ENCODE data around the gene SSC4D. TPM values are rescaled to one million over a fixed set of nuclear protein-coding genes. Genes with fewer than 3 reads are reported as not detected.
A peak's percentile ranks its signal among the peaks of the same experiment; 100 is the strongest.

The SSC4D gene
- total and polyA plus RNA-seq, 9 of the 15 experiments (the other 6 are each of a cell fraction or from before 2014, with no cell fraction given): 0.06 to 1.1 (median 0.85) TPM; not detected in 1

- no peak for TF ChIP-seq ZBTB40 (IDR thresholded peaks at IDR 0.05)
- TF ChIP-seq ZBTB40 (CRISPR knock-in tag; IDR thresholded peaks at IDR 0.05): no peak
- no peak for TF ChIP-seq FOXP1 (CRISPR knock-in tag; IDR thresholded peaks at IDR 0.05)
- peak; percentile 64 for TF ChIP-seq ARHGAP35 (IDR thresholded peaks at IDR 0.05; ENCODE audit: partially characterized antibody)
- TF ChIP-seq CSDE1 (IDR thresholded peaks at IDR 0.05): no peak
- TF ChIP-seq ZNF23 (CRISPR knock-in tag; IDR thresholded peaks at IDR 0.05): no peak
- peak; percentile 97 for TF ChIP-seq MAFF (IDR thresholded peaks at IDR 0.05; ENCODE audit: low read length)
- no peak for TF ChIP-seq FOXA1 (IDR thresholded peaks at IDR 0.05; ENCODE audit: borderline replicate concordance)
- TF ChIP-seq ZFP1 (CRISPR knock-in tag; IDR thresholded peaks at IDR 0.05): no peak
- peak; percentile 94 for TF ChIP-seq NFRKB (IDR thresholded peaks at IDR 0.05; ENCODE audit: low read depth)
- peak; percentile 29; the same call in 1 of the 2 replicates for TF ChIP-seq CBFA2T3 (IDR thresholded peaks at IDR 0.05)
- TF ChIP-seq KLF13 (tag; IDR thresholded peaks at IDR 0.05; ENCODE audit: borderline replicate concordance, low read depth): 0 out of 2 replicates have a peak, but pooled peaks have one; percentile 13
- peak; percentile 75 for TF ChIP-seq NCOR1 (IDR thresholded peaks at IDR 0.05)
- TF ChIP-seq FOXA3 (CRISPR knock-in tag; conservative IDR thresholded peaks at IDR 0.05 in 1 of 2, IDR thresholded peaks at IDR 0.05 in 1 of 2): no peak
- TF ChIP-seq SFPQ (IDR thresholded peaks at IDR 0.05; ENCODE audit: low read depth, low read length): no peak
- no peak for TF ChIP-seq BCL6 (CRISPR knock-in tag; IDR thresholded peaks at IDR 0.05)
- peak; percentile 37; the same call in 1 of the 2 replicates for TF ChIP-seq MYNN (IDR thresholded peaks at IDR 0.05)
- TF ChIP-seq MYNN (CRISPR knock-in tag; IDR thresholded peaks at IDR 0.05): no peak
- TF ChIP-seq BHLHE40 (IDR thresholded peaks at IDR 0.05; ENCODE audit: low read length): no peak
- peak; percentile 92; the same call in 1 of the 2 replicates for TF ChIP-seq NBN (IDR thresholded peaks at IDR 0.05; ENCODE audit: low read depth)
Observed at GRCh38 chr7:76372984-76373833, 36.3 kb downstream of the SSC4D start (continued).

Measured in K562 (cell line).